ENCODE results near the gene KYNU. TPM values are rescaled to one million over a fixed set of nuclear protein-coding genes. Genes with fewer than 3 reads are reported as not detected.
"Not testable (repeated sequence)": the region's sequence is repeated elsewhere in the genome, so short reads cannot be mapped to it uniquely, and the experiment has no call there.

Gene KYNU
- total RNA-seq, 1 donor from 2014 or later: not detected

DNA sequence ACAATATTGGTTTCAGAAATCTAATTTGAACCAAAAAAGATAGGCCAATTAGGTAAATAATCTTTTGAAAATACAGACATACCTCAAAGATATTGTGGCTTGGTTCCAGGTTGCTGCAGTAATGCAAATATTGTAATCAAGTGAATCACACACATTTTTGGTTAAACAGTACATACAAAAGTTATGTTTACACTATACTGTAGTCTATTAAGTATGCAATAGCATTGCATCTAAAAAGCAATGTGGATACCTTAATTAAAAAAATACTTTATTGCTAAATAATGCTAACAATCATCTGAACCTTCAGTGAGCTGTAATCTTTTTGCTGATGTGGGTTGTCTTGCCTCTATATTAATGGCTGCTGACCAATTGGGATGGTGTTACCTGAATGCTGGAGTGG, 67.3 kb downstream of the KYNU start:
- no peaks in the 10 kb centered on the region for H3K4me1 Mint-ChIP-seq
- no peaks in the 10 kb centered on the region for H3K36me3 Mint-ChIP-seq (ENCODE audit: low read depth)
- no peak overlapping the region for H3K4me3 Mint-ChIP-seq
- intact Hi-C loops (cut with micrococcal nuclease): no loop called here
- H3K27ac Mint-ChIP-seq: no peak overlapping the region
- DNase-seq: no peak
- H3K9me3 Mint-ChIP-seq: no peaks in the 10 kb centered on the region
- H3K27me3 Mint-ChIP-seq: peaks cover 8% of the 10 kb centered on the region

DNA sequence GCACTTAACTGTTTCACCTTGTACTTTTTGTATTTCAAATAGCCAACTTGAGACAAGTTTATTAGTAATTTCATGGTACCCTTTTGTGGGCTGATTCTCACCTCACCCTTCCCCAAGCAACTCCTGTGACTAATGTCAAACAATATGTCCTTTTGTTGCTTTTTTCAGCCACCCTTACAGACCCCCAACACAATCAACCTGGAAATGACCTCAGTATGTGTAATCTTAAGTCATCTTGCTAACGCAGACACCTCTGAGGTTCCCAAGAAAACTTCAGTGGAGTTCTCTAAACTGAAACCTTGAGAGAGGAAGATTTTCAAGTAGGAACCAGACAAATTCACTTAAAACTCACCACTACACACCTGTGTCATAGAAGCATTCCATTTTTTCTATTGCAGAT, 69.5 kb downstream of the KYNU start:
- Mint-ChIP-seq H3K9me3 (no peaks in the 10 kb centered on the region), H3K4me1 (no peaks in the 10 kb centered on the region), H3K27ac (no peak overlapping the region), H3K4me3 (no peak overlapping the region), H3K36me3 (ENCODE audit: low read depth) (no peaks in the 10 kb centered on the region), H3K27me3 (peaks cover 10% of the 10 kb centered on the region)
- intact Hi-C loops (cut with micrococcal nuclease): no loop called here
- DNase-seq: no peak

DNA sequence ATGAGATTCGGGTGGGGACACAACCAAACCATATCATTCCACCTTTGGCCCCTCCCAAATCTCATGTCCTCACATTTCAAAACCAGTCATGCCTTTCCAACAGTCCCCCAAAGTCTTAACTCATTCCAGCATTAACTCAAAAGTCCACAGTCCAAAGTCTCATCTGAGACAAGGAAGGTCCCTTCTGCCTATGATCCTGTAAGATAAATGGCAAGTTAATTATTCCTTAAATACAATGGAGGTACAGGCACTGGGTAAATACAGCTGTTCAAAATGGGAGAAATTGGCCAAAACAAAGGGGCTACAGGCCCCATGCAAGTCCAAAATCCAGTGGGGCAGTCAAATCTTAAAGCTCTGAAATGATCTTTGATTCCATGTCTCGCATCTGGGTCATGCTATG, 71.3 kb downstream of the KYNU start:
- H3K4me1 Mint-ChIP-seq; H3K4me3 Mint-ChIP-seq; DNase-seq; H3K36me3 Mint-ChIP-seq (ENCODE audit: low read depth); intact Hi-C loops (cut with micrococcal nuclease); H3K27ac Mint-ChIP-seq; H3K9me3 Mint-ChIP-seq; H3K27me3 Mint-ChIP-seq: not testable (repeated sequence)

DNA sequence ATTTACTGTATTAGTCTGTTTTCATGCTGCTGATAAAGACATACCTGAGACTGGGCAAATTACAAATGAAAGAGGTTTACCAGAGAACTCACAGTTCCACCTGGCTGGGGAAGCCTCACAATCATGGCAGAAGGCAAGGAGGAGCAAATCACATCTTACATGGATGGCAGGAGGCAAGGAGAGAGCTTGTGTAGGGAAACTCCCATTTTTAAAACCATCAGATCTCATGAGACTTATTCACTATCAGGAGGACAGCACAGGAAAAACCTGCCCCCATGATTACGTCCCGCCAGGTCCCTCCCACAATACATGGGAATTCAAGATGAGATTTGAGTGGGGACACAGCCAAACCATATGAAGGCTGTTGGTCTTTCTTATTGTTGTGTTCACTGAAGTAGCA, 72.9 kb downstream of the KYNU start:
- H3K9me3 Mint-ChIP-seq; H3K4me3 Mint-ChIP-seq; H3K4me1 Mint-ChIP-seq; intact Hi-C loops (cut with micrococcal nuclease); H3K36me3 Mint-ChIP-seq (ENCODE audit: low read depth); H3K27me3 Mint-ChIP-seq; DNase-seq; H3K27ac Mint-ChIP-seq: not testable (repeated sequence)

DNA sequence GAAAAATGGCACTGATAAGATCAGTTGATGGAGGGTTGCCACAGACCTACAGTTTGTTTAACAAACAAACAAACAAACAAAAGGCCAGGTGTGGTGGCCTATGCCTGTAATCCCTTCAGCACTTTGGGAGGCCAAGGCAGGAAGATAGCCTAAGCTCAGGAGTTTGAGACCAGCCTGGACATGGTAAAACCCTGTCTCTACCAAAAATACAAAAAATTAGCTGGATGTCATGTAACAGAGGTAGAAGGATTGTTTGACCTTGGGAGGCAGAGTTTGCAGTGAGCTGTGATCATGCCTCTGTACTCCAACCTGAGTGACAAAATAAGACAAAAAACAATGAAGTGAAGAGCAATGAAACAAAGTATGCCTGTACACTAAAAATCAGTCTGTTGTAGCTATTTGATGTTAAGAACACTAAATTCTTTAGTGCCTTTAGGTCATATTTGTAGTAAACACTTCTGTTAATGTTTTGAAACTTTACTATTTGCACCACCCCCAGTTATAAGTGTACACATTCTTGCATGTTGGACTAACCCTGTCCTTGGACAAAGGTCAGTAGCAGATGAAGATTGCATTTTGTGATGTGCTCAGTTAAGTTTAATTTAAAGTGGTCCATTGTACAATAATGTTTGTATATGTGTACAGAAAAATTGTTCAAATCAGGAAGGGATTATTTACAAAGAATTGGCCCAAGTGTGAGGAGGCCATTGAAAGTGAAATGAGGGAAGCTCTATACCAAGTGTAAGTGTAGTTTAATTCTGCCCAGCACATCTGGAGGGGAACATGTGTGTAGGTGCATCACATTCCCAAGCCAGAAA, 73.9 kb downstream of the KYNU start:
- Mint-ChIP-seq H3K27ac (no peak overlapping the region), H3K36me3 (ENCODE audit: low read depth) (no peaks in the 10 kb centered on the region), H3K4me1 (no peaks in the 10 kb centered on the region), H3K9me3 (no peaks in the 10 kb centered on the region), H3K4me3 (no peak overlapping the region), H3K27me3 (peaks cover 8% of the 10 kb centered on the region)
- intact Hi-C loops (cut with micrococcal nuclease): no loop called here
- no peak for DNase-seq

DNA sequence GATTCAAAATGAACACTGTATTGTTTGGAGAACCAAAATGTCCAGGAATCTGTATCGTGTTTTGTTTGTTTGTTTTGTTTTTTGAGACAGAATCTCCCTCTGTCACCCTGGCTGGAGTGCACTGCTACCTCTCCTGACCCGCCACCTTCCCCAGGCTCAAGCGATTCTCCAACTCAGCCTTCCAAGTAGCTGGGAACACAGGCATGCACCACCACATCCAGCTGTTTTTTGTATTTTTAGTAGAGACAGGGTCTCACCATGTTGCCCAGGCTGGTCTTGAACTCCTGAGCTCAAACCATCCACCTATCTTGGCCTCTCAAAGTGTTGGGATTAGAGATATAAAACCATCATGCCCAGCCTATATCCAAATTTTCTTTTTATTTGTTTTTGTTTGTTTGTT, 74.6 kb downstream of the KYNU start:
- H3K36me3 Mint-ChIP-seq (ENCODE audit: low read depth): no peaks in the 10 kb centered on the region
- H3K4me1 Mint-ChIP-seq: no peaks in the 10 kb centered on the region
- no peak for DNase-seq
- intact Hi-C loops (cut with micrococcal nuclease): no loop called here
- H3K9me3 Mint-ChIP-seq: no peaks in the 10 kb centered on the region
- H3K27ac Mint-ChIP-seq: no peak overlapping the region
- no peak overlapping the region for H3K4me3 Mint-ChIP-seq
- H3K27me3 Mint-ChIP-seq: peaks cover 8% of the 10 kb centered on the region

DNA sequence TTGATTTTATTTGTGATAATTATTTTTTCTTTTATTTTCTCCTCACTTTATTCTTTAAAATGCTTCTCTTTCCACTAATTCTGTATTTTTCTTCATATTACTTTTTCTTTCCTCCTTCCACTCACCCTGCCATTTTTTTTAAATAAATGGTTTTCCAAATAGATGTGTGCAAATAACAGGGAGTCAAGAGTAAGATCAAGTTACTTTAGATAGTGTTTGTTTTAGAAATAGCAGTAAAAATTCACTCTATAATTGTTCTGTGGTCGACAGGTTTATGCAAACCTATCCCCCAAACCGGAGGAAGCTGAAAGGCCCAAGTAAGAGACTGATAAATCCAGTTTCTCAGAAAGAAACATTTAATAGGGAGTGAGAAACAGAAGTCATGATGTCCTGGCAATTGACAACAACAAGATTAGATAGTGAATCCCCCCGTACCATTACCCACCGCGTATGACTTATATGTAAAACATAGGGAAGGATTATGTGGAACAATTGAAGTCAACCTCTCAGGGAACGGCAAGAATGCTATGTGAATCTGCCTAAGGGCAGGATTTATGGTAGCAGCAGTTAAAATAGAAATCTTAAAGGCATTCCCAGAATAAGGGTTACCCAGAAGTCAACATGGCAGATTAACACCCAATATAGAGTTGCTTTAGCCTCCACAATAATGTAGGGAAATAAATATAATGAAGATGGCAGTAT, 75.5 kb downstream of the KYNU start:
- no peaks in the 10 kb centered on the region for H3K36me3 Mint-ChIP-seq (ENCODE audit: low read depth)
- peaks cover 11% of the 10 kb centered on the region for H3K27me3 Mint-ChIP-seq
- no peaks in the 10 kb centered on the region for H3K4me1 Mint-ChIP-seq
- intact Hi-C loops (cut with micrococcal nuclease): no loop called here
- no peak for DNase-seq
- H3K9me3 Mint-ChIP-seq: no peaks in the 10 kb centered on the region
- H3K27ac Mint-ChIP-seq: no peak overlapping the region
- H3K4me3 Mint-ChIP-seq: no peak overlapping the region

DNA sequence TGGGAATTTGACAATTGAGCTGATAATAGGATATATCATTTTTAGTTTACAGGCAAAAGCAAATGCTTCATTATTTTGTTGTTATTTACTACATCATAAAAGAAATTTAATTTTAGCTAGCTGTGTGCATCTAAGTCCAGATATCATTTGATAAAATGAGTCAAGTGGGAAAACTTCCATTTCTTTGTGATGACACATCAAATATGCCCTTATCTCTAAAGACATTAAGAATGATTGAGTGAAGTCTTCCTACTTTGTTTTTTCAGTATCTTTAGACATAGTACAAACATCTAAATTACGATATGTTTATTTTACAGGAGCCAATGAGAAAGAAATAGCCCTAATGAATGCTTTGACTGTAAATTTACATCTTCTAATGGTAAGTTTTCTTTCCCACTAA, 77.0 kb downstream of the KYNU start:
- DNase-seq: no peak
- Mint-ChIP-seq H3K36me3 (ENCODE audit: low read depth) (no peaks in the 10 kb centered on the region), H3K9me3 (no peaks in the 10 kb centered on the region), H3K4me3 (no peak overlapping the region), H3K27me3 (peaks cover 13% of the 10 kb centered on the region), H3K4me1 (no peaks in the 10 kb centered on the region), H3K27ac (no peak overlapping the region)
- intact Hi-C loops (cut with micrococcal nuclease): no loop called here

DNA sequence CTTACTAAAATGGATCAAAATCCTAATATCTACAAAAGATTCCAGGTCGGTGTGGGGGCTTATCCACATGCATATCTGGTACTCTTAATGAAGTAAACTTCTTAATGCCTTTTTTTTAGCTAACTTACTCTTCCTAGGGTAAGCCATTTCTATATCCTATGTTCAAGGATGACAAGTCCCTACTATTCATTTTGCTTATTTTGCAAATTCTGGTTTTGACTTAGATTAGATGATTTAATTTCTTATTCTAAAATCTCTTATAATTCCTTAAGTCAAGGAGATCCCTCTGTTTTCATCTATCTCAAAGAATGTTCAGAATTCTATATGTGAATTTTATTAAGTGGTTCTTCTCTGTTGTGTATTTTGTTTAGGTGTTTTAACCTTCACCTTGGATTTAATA, 79.7 kb downstream of the KYNU start:
- Mint-ChIP-seq H3K9me3 (no peaks in the 10 kb centered on the region), H3K36me3 (ENCODE audit: low read depth) (no peaks in the 10 kb centered on the region), H3K4me1 (no peaks in the 10 kb centered on the region), H3K4me3 (no peak overlapping the region), H3K27ac (no peak overlapping the region), H3K27me3 (peaks cover 11% of the 10 kb centered on the region)
- no peak for DNase-seq
- intact Hi-C loops (cut with micrococcal nuclease): no loop called here

DNA sequence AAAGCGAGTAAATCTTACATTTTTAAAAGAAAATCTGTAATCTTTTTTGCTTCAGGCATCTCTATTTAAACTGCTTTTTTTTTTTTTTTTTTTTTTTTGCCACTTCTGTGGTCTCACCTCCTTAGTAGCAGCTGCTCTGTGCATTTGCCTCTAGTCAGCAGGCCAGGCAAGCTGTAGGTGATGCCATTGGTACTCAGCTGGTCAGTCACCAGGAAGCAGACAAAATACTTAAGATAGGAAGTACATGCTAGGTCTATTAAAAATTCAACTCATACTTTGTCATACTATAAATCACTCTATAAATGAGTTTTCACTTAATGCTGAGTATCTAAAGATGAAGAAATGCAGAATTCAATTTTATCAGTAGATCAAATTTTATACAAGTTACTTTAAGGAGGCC, 83.7 kb downstream of the KYNU start:
- Mint-ChIP-seq H3K4me3 (no peak overlapping the region), H3K27me3 (peaks cover 10% of the 10 kb centered on the region), H3K36me3 (ENCODE audit: low read depth) (no peaks in the 10 kb centered on the region), H3K4me1 (no peaks in the 10 kb centered on the region), H3K27ac (no peak overlapping the region), H3K9me3 (no peaks in the 10 kb centered on the region)
- intact Hi-C loops (cut with micrococcal nuclease): no loop called here
- DNase-seq: no peak

DNA sequence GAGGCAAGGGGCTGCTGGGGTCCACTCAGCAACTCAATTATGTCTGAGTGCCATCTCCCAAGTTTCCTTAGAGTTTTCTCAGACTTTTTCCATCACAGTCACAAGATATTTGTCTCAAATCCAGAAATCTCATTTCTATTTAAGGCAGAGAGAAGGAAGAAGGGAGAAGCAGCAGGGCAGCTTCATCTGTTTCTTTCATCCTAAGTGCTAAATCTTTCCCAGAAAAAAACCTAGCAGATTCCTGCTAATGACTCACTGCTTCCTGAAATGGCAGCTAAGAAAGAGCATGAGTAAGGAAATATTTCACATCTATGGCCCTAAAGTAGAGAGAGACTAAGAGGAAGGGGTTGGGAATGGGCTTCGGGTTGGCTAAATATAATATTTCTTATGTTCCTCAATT, 88.0 kb downstream of the KYNU start:
- Mint-ChIP-seq H3K4me3 (no peak overlapping the region), H3K4me1 (no peaks in the 10 kb centered on the region), H3K27me3 (peaks cover 5% of the 10 kb centered on the region), H3K27ac (no peak overlapping the region), H3K9me3 (no peaks in the 10 kb centered on the region), H3K36me3 (ENCODE audit: low read depth) (no peaks in the 10 kb centered on the region)
- intact Hi-C loops (cut with micrococcal nuclease): no loop called here
- no peak for DNase-seq

DNA sequence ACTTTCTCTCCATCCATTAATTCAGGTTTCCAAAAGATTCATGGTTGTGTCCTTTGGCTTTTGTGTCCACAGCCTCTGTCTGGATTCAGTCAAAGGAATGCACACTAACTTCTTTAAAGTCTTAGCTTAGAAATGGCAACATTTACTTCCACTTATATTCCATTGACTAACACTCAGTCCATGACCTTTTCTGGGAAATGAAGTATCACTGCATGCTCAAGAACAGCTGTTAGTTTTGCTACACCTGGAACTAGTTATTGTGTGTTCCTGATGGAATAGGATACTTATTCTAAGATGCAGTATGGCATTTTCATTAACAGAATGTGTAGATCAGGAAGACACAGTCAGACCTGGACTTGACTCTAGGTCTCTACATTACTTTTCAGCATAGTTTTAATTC, 88.8 kb downstream of the KYNU start:
- no peaks in the 10 kb centered on the region for H3K4me1 Mint-ChIP-seq
- no peak overlapping the region for H3K4me3 Mint-ChIP-seq
- no peak overlapping the region for H3K27ac Mint-ChIP-seq
- H3K36me3 Mint-ChIP-seq (ENCODE audit: low read depth): no peaks in the 10 kb centered on the region
- peaks cover 5% of the 10 kb centered on the region for H3K27me3 Mint-ChIP-seq
- DNase-seq: no peak
- H3K9me3 Mint-ChIP-seq: no peaks in the 10 kb centered on the region
- intact Hi-C loops (cut with micrococcal nuclease): no loop called here

DNA sequence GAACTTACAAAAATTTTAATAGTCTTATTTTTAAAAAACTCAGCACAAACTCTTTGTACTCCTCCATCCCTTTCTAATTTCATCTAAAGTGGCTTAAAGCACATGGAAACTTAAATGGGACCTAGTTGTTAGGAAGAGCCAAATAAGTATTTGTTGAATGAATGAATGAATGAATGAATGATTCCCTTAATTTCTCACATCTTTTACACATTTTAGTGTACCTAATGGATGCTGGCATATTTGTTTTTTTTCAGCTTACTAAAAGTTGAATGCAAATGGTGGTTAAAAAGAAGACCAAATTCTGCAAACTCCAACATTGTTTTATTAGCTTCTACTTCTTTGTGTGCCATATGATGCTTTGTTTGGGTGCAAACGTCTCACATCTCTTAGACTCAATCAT, 89.6 kb downstream of the KYNU start:
- peaks cover 5% of the 10 kb centered on the region for H3K27me3 Mint-ChIP-seq

DNA sequence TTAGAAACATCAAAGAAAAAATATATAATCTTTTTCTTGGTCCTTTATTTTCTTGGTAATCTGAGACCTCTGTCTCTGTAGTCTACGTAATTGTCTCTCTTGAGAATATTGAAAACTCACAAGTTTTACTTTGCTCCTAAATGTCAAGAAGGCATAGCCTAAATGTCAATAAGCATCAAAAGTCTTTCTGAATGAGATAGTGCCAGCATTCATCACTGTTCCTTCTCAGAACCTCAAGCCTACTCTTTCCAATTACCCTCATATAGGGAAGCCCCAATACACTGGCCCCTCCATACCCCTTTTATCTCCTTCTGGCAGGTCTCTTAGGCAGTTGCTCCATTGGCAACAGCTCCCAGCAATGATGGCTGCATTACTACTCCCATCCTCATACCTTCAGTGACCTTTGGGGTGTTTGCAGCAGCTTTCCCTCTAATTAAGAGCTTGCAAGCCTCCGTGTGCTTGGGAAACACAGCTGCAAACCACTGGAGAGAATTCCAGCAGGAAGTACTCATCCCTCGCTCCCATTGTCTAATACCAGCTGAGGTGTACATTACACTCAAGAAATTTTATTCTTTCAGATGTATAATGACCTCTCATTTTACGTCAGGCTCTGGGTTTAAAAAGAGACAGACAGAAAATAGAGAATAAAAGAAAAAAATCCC, 95.8 kb downstream of the KYNU start:
- DNase-seq: no peak
- Mint-ChIP-seq H3K9me3 (no peaks in the 10 kb centered on the region), H3K4me1 (no peaks in the 10 kb centered on the region), H3K27ac (no peak overlapping the region), H3K27me3 (no peaks in the 10 kb centered on the region), H3K4me3 (no peak overlapping the region), H3K36me3 (ENCODE audit: low read depth) (no peaks in the 10 kb centered on the region)
- intact Hi-C loops (cut with micrococcal nuclease): no loop called here

More for the DNA sequence above, 89.6 kb downstream of the KYNU start:
- no peak for DNase-seq
- H3K36me3 Mint-ChIP-seq (ENCODE audit: low read depth): no peaks in the 10 kb centered on the region
- H3K9me3 Mint-ChIP-seq: no peaks in the 10 kb centered on the region
- H3K4me1 Mint-ChIP-seq: no peaks in the 10 kb centered on the region
- no peak overlapping the region for H3K27ac Mint-ChIP-seq
- H3K4me3 Mint-ChIP-seq: no peak overlapping the region
- intact Hi-C loops (cut with micrococcal nuclease): no loop called here

Measured in activated CD4-positive, alpha-beta T cell treated with anti-CD3 and anti-CD28 coated beads, Interleukin-2, amount 10 ng/mL, durations not matched to agents 24 days and 14 days (primary cell).